Medulla oblongata (tissue), 1 donor: Measurements from ENCODE around the gene NRDE2.
A peak's percentile ranks its signal among the peaks of the same experiment; 100 is the strongest.
"Not testable (repeated sequence)": the region's sequence is repeated elsewhere in the genome, so short reads cannot be mapped to it uniquely, and the experiment has no call there.

ENCODE experiments used
- DNase-seq: peaks from one replicate; pipeline ENCODE4 v3.0.0-alpha.2; 2015; ENCODE audit errors: extremely low spot score

The NRDE2 gene

DNA sequence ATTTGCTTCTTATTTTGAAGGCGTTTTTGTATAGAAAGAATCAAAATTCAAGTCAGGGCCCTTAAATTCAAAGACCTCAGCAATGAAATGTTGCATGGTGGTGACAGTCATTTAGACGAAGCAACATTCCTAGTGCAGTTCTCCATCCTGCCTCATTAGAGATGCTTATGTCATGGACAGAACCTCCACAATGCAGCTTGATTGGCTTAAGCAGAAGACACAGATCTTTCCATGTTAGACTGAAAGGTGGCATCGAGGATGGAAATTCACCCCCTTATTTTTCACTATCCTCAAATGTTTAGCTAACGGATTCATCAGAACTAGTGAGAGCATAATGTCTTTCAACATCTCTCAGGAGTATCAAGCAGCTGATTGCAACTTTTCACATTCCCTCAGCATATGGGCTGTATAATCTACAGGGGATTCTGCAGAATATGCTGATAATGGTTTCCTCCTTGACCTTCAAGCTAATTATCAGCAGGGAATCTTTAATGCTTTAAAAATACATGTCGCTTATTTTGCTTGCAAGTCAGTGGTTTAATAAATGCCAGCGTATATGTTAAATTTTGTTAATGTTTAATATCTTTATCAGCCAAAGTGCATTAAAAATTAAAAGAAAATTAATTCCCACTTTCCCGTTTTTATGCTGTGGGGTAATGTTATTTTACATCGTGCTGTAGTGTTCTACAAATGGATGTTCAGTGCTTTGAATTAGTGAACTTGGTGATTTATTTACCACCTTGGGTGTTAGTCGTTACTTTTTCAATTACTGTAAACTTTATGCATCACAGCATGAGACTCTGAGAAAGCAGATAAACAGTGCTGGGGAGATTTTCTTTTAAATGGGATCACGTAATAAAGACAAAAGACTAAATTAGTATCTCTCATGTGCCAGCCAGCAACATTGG lies 12.8 kb upstream of the NRDE2 start:
- DNase-seq: no peak

- DNase-seq: no peak
These were observed 10.6 kb upstream of the NRDE2 start for GRCh38 chr14:90342327-90342726.

DNA sequence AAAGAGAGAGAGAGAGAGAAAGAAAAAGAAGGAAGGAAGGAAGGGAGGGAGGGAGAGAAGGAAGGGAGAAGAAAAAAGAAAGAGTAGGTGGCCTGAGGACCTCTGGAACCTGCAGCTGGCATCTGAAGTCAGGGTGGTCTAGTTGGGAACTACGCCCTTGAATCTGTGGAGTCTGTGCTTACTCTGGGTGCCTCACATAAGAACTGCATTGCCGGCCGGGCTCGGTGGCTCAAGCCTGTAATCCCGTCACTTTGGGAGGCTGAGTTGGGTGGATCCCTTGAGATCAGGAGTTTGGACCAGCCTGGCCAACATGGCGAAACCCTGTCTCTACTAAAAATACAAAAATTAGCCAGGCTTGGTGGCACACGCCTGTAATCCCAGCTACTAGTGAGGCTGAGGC lies 10.0 kb upstream of the NRDE2 start:
- no peak for DNase-seq

DNA sequence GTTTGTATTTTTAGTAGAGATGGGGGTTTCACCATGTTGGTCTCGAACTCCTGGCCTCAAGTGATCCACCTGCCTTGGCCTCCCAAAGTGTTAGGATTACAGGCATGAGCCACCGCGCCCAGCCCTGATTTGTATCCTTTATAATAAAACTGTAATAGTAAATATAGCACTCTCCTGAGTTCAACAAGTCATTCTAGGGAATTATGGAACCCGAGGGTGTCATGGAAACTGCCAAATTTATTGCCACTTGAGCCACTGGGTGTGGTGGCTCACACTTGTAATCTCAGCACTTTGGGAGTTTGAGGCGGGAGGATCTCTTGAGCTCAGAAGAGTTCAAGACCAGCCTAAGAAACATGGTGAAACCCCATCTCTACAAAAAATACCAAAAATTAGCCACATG lies 9.5 kb upstream of the NRDE2 start:
- not testable (repeated sequence) for DNase-seq

GRCh38 chr14:90336985-90337384 lies 5.2 kb upstream of the NRDE2 start:
- DNase-seq: no peak

- DNase-seq: no peak
These were observed 4.7 kb upstream of the NRDE2 start for GRCh38 chr14:90336401-90336800.

- DNase-seq: no peak
These were observed 487 bp upstream of the NRDE2 start for GRCh38 chr14:90332271-90332584.

DNA sequence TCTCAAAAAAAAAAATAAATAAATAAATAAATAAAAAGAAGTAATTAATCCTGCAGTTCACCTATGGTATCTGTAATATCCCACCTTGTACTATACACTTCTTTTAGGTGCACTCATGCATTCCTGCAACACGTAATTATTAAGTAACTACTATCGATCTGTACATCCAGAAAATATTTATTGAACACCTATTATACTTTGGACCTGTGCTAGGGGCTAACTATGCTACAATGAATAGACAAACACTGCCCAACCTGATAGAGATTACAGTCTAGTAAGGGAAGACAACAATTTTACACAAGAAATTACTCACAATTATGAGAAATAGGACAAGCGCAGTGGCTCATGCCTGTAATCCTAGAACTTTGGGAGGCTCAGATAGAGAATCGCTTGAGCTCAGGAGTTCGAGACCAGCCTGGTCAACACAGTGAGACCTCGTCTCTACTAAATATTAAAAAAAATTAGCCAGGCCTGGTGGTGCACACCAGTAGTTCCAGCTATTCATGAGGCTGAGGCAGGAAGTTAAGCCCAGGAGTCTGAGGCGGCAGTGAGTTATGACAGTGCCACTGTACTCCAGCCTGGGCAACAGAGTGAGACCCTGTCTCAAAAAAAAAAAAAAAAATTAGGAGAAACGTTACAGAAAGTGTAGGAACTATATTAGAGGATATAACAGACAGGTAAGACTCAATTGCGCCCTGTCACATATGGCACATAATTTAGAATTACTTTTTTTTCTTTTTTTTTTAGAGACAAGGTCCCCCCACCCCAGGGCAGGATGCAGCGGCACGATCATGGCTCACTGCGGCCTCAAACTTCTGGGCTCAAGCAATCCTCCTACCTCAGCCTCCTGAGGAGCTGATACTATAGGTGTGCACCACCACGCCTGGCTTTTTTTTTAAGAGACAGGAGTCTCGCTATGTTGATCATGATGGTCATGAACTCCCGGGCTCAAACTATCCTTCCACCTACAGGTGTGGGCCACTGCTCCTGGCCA lies 1.2 kb downstream of the NRDE2 start:
- DNase-seq: no peak

GRCh38 chr14:90321891-90322290 lies 9.8 kb downstream of the NRDE2 start:
- DNase-seq: no peak

- DNase-seq: no peak
These were observed 11.9 kb downstream of the NRDE2 start for GRCh38 chr14:90319634-90320541.

GRCh38 chr14:90319173-90319572 lies 12.6 kb downstream of the NRDE2 start:
- DNase-seq: no peak

- no peak for DNase-seq
These were observed 13.7 kb downstream of the NRDE2 start for GRCh38 chr14:90318016-90318415.

DNA sequence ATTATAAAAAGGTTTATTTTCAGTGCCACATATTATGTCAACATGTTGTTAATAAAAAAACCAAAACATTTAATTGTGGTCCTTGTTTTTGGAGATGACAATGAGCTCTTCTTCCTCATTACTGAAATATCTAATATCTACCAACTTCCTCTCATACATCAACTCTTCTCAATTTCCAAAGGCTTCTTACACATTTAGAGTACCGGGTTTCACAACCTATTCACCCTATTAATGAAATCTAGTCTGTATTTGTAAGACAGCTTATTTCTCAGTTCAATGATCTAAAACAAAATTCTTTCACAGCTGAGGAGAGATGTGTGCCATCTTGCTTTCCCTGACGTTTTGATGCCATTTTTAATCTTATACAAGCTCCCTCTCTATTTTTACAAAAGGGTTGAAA lies 14.5 kb downstream of the NRDE2 start:
- DNase-seq: no peak

- DNase-seq: peak; percentile 67
These were observed 23.2 kb downstream of the NRDE2 start for GRCh38 chr14:90308561-90308960.

DNA sequence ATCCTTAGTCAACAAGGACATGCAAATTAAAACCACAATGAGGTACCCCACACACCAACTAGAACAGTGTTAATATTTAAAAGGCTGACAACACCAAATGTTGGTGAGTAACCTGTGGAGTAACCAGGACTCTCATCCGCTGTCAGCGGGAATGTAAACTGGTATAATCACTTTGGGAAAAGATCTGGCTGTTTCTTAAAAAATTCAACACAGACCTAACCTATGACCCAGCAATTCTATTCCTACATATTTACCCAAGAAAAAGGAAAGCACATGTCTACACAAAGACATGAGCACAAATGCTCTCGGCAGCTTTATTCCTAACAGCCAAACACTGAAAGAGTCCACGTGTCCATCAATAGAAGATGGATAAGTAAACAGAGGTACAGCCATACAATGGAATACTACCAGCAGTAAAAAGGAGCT lies 26.6 kb downstream of the NRDE2 start:
- DNase-seq: no peak

DNA sequence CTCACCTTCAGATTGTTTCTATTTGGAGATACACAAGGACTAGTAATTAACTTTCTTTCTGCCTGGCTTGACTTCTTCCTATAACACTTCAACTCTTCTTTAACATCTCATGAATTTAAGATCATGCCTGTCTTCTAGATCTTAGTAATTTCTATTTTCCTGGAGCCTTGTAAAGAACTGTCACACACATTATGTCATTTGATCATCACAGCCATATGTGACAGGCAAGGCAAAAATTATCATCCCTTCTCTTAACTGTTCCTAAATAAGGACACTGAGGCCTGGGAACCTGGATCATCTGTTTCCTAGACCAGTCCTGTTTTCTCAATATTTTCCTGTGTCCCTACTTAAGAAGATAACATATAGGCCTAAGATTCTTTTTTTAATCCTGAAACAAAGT lies 27.2 kb downstream of the NRDE2 start:
- DNase-seq: no peak

DNA sequence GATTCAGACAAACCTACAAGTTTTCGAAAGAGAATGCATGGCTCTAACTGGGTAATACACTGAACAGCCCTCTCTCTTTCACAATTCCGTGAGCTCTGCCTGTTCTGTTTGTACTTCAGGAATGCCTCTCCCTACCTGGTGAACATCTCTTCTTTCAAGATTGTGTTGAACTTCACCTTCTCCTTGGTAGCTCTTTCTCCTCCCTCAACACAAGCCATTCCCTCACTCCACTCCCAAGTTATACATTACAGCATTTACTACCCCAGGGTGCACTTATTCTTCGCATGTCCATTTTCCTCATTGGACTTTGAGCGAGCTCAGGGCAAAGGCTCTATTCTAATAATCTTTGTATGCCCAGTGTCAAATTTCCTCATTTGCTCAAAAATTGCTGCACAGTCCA lies 28.3 kb downstream of the NRDE2 start:
- DNase-seq: no peak

GRCh38 chr14:90302529-90303303 lies 29.0 kb downstream of the NRDE2 start:
- DNase-seq: no peak

DNA sequence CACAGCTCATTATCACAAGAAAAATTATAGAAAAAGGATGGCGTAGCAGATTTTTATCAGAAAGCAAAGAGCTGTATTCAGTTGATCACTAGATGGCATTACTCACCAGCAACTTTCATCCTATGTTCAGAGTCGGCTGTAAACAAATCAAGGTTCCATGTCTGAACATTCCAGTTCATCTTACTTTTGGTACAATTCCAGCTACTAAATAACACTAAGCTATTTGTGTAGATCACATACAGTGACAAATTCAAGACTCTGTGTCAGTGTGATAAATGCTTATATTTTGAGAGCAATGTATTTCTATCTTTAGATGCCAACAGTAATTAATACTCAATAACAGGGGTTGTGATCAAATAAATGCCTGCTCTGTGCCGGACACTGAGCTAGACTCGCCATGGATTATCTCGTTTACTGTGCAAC lies 30.1 kb downstream of the NRDE2 start:
- DNase-seq: peak; percentile 88

DNA sequence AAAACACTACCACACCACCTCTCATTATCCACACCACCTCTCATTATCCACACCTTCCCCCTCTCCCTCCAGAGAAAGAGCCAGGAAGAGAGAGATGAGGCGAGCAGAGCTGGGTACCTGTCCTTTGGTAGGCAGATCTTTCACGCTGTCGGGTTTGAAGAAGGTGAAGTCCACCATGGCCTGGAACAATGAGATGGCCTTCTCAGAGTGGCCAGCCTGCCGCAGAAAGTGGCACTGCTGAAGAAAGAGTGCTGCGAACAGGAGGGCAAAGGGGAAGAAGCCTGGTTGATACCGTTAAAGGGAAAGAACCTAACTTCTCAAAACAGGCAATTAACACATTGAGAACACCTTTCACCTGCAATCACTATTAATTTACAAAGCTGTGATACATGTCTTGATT lies 30.6 kb downstream of the NRDE2 start:
- no peak for DNase-seq

- DNase-seq: no peak
These were observed 31.1 kb downstream of the NRDE2 start for GRCh38 chr14:90300611-90301047.
